DND-41 (cell line): ENCODE data around the gene SERPINB8.
"Not testable (repeated sequence)": the region's sequence is repeated elsewhere in the genome, so short reads cannot be mapped to it uniquely, and the experiment has no call there.

Experiments
- ATAC-seq: fragments of 200-7000 bp; cut with Tn5 transposase; 3 replicates; pipeline ENCODE4 v1.9.1; 2021; ENCODE audit warnings: low read depth; ENCODE audit not compliant: insufficient read depth
- DNase-seq: peaks from one replicate; pipeline ENCODE4 v3.0.0-alpha.2; 2020
- H2AFZ ChIP-seq: 2 replicates; pipeline ENCODE4 v1.6.0; 2012; ENCODE audit warnings: low read depth, low read length
- H3K27ac ChIP-seq: 2 replicates; pipeline ENCODE4 v1.5.1; 2012; ENCODE audit warnings: low read length, inconsistent platforms
- H3K27me3 ChIP-seq: fragments of 200-600 bp; sonication (generic); 2 replicates; pipeline ENCODE4 v1.6.0; 2012; ENCODE audit warnings: low read length, mild to moderate bottlenecking, inconsistent platforms; ENCODE audit not compliant: insufficient read depth, poor library complexity
- H3K36me3 ChIP-seq: 2 replicates; pipeline ENCODE4 v1.5.1; 2012; ENCODE audit warnings: low read length, inconsistent platforms; ENCODE audit not compliant: insufficient read depth
- H3K4me1 ChIP-seq: 2 replicates; pipeline ENCODE4 v1.5.1; 2012; ENCODE audit warnings: mild to moderate bottlenecking, low read length; ENCODE audit not compliant: insufficient read depth
- H3K4me2 ChIP-seq: 2 replicates; pipeline ENCODE4 v1.6.0; 2012; ENCODE audit warnings: mild to moderate bottlenecking, moderate library complexity, low read length, inconsistent platforms; ENCODE audit not compliant: insufficient read depth
- H3K4me3 ChIP-seq, 2 experiments: fragments of 200-600 bp in 1 of 2; shearing (Covaris generic) in 1 of 2; 2 replicates each; pipeline ENCODE4 v1.5.1; 2012 to 2016; ENCODE audit warnings: inconsistent platforms in 2 of 2, low read length in 2 of 2, mild to moderate bottlenecking in 2 of 2, low read depth in 1 of 2, moderate library complexity in 1 of 2
- H3K79me2 ChIP-seq: 2 replicates; pipeline ENCODE4 v1.6.0; 2012; ENCODE audit warnings: low read length, inconsistent platforms; ENCODE audit not compliant: insufficient read depth
- H3K9ac ChIP-seq: 2 replicates; pipeline ENCODE4 v1.6.0; 2012; ENCODE audit warnings: low read depth, mild to moderate bottlenecking, inconsistent platforms, low read length, moderate library complexity
- H3K9me3 ChIP-seq: 2 replicates; pipeline ENCODE4 v1.5.1; 2012; ENCODE audit warnings: low read length, moderate library complexity, mild to moderate bottlenecking, inconsistent platforms; ENCODE audit not compliant: insufficient read depth, severe bottlenecking
- H4K20me1 ChIP-seq: 2 replicates; pipeline ENCODE4 v1.6.0; 2012; ENCODE audit warnings: low read length; ENCODE audit not compliant: insufficient read depth
- CTCF ChIP-seq: IDR thresholded peaks from 2 replicates; pipeline ENCODE4 v1.5.1; 2012; ENCODE audit warnings: borderline replicate concordance, low read length, moderate library complexity, mild to moderate bottlenecking; ENCODE audit not compliant: poor library complexity, severe bottlenecking; ENCODE audit errors: extremely low read depth
- EZH2 ChIP-seq: IDR thresholded peaks from 3 replicates; pipeline ENCODE4 v1.6.1; 2012; ENCODE audit warnings: borderline replicate concordance, low read depth, mild to moderate bottlenecking, moderate library complexity, low read length, inconsistent platforms; ENCODE audit not compliant: severe bottlenecking

SERPINB8 gene

GRCh38 chr18:63936932-63937393, 32.9 kb upstream of the SERPINB8 start:
- no peak for ATAC-seq
- H3K4me2 ChIP-seq, result no peak overlapping the region
- no peak for DNase-seq
- no peak overlapping the region for H2AFZ ChIP-seq
- no peaks in the 10 kb centered on the region for H3K79me2 ChIP-seq
- no peak overlapping the region for H3K4me3 ChIP-seq
- TF ChIP-seq EZH2 (no peak), CTCF (no peak)
- H4K20me1 ChIP-seq, result no peaks in the 10 kb centered on the region
- H3K27me3 ChIP-seq, result no peaks in the 10 kb centered on the region
- H3K4me1 ChIP-seq, result no peaks in the 10 kb centered on the region
- no peak overlapping the region for H3K27ac ChIP-seq
- no peaks in the 10 kb centered on the region for H3K9me3 ChIP-seq
- H3K9ac ChIP-seq, result no peak overlapping the region
- H3K36me3 ChIP-seq, result no peaks in the 10 kb centered on the region

- no peak overlapping the region for H2AFZ ChIP-seq
- H4K20me1 ChIP-seq, result no peaks in the 10 kb centered on the region
- no peaks in the 10 kb centered on the region for H3K4me1 ChIP-seq
- H3K9ac ChIP-seq, result no peak overlapping the region
- no peak overlapping the region for H3K4me2 ChIP-seq
- DNase-seq (no peak), ATAC-seq (no peak)
- H3K27ac ChIP-seq, result no peak overlapping the region
- no peaks in the 10 kb centered on the region for H3K36me3 ChIP-seq
- H3K27me3 ChIP-seq, result no peaks in the 10 kb centered on the region
- H3K4me3 ChIP-seq, result no peak overlapping the region
- TF ChIP-seq EZH2 (no peak), CTCF (no peak)
- no peaks in the 10 kb centered on the region for H3K9me3 ChIP-seq
- no peaks in the 10 kb centered on the region for H3K79me2 ChIP-seq
Observed at GRCh38 chr18:63940008-63940407, 29.9 kb upstream of the SERPINB8 start.

GRCh38 chr18:63940543-63941050, 29.3 kb upstream of the SERPINB8 start:
- H3K27me3 ChIP-seq, DNase-seq, H3K79me2 ChIP-seq, H3K36me3 ChIP-seq, H2AFZ ChIP-seq, H3K4me3 ChIP-seq, H4K20me1 ChIP-seq, H3K27ac ChIP-seq, H3K9ac ChIP-seq, H3K4me1 ChIP-seq, H3K4me2 ChIP-seq, H3K9me3 ChIP-seq, ATAC-seq: not testable (repeated sequence)

- no peak for DNase-seq
- H3K79me2 ChIP-seq, result no peaks in the 10 kb centered on the region
- TF ChIP-seq EZH2 (no peak), CTCF (no peak)
- no peak overlapping the region for H2AFZ ChIP-seq
- H3K27me3 ChIP-seq, result no peaks in the 10 kb centered on the region
- no peaks in the 10 kb centered on the region for H3K36me3 ChIP-seq
- no peak overlapping the region for H3K27ac ChIP-seq
- no peak overlapping the region for H3K4me3 ChIP-seq
- no peaks in the 10 kb centered on the region for H3K9me3 ChIP-seq
- H3K4me1 ChIP-seq, result no peaks in the 10 kb centered on the region
- H4K20me1 ChIP-seq, result no peaks in the 10 kb centered on the region
- ATAC-seq, result no peak
- no peak overlapping the region for H3K4me2 ChIP-seq
- no peak overlapping the region for H3K9ac ChIP-seq
Observed at GRCh38 chr18:63947051-63947790, 22.7 kb upstream of the SERPINB8 start.
